MM.1S (cell line): ENCODE data around the gene ACO1.
A peak's percentile ranks its signal among the peaks of the same experiment; 100 is the strongest.

ENCODE experiments used
- DNase-seq: peaks from one replicate; pipeline ENCODE4 v3.0.0-alpha.2; 2015
- H2AFZ ChIP-seq: fragments of 300-600 bp; sonication (generic); 2 replicates; pipeline ENCODE4 v1.6.0; 2016; ENCODE audit warnings: antibody characterized with exemption, low read length
- H3F3A ChIP-seq: fragments of 300-600 bp; sonication (generic); 2 replicates; pipeline ENCODE4 v1.6.1; 2016; ENCODE audit warnings: mild to moderate bottlenecking, antibody characterized with exemption, low read length, moderate library complexity, mixed read lengths; ENCODE audit not compliant: insufficient read depth
- H3K27ac ChIP-seq: fragments of 300-600 bp; sonication (generic); 2 replicates; pipeline ENCODE4 v1.5.1; 2016; ENCODE audit warnings: mild to moderate bottlenecking, low read length
- H3K27me3 ChIP-seq: fragments of 300-600 bp; sonication (generic); replicated peaks from 2 replicates; pipeline ENCODE4 v1.6.0; 2016; ENCODE audit warnings: low read length; ENCODE audit not compliant: insufficient read depth
- H3K36me3 ChIP-seq: fragments of 300-600 bp; sonication (generic); replicated peaks from 2 replicates; pipeline ENCODE4 v1.6.1; 2016; ENCODE audit warnings: mild to moderate bottlenecking, low read length, mixed read lengths; ENCODE audit not compliant: insufficient read depth
- H3K4me1 ChIP-seq: fragments of 300-600 bp; sonication (generic); 2 replicates; pipeline ENCODE4 v1.6.1; 2016; ENCODE audit warnings: low read length, mixed read lengths
- H3K4me2 ChIP-seq: fragments of 300-600 bp; sonication (generic); 2 replicates; pipeline ENCODE4 v1.6.0; 2016; ENCODE audit warnings: low read depth, low read length
- H3K4me3 ChIP-seq: fragments of 300-600 bp; sonication (generic); 2 replicates; pipeline ENCODE4 v1.5.1; 2016; ENCODE audit warnings: low read length, mixed read lengths
- H3K79me2 ChIP-seq: fragments of 300-600 bp; sonication (generic); 2 replicates; pipeline ENCODE4 v1.6.1; 2016; ENCODE audit warnings: mixed run types, low read length, mixed read lengths
- H3K9ac ChIP-seq: fragments of 300-600 bp; sonication (generic); 2 replicates; pipeline ENCODE4 v1.6.1; 2016; ENCODE audit warnings: low read length, mixed read lengths
- H3K9me2 ChIP-seq: fragments of 300-600 bp; sonication (generic); replicated peaks from 2 replicates; pipeline ENCODE4 v1.6.1; 2016; ENCODE audit warnings: mild to moderate bottlenecking, low read length, mixed read lengths; ENCODE audit not compliant: insufficient read depth
- H3K9me3 ChIP-seq: fragments of 300-600 bp; sonication (generic); replicated peaks from 2 replicates; pipeline ENCODE4 v1.6.1; 2016; ENCODE audit warnings: mild to moderate bottlenecking, low read length, mixed read lengths; ENCODE audit not compliant: insufficient read depth
- H4K20me1 ChIP-seq: fragments of 300-600 bp; sonication (generic); 2 replicates; pipeline ENCODE4 v1.6.1; 2016; ENCODE audit warnings: mild to moderate bottlenecking, low read length, moderate library complexity, mixed read lengths; ENCODE audit not compliant: insufficient read depth
- EZH2 ChIP-seq: fragments of 300-600 bp; sonication (generic); optimal IDR thresholded peaks from 2 replicates; pipeline ENCODE3; 2017; ENCODE audit warnings: low read depth, mild to moderate bottlenecking, antibody characterized with exemption, low read length, mixed read lengths
- EZH2phosphoT487 ChIP-seq: fragments of 300-600 bp; sonication (generic); IDR thresholded peaks from 2 replicates; pipeline ENCODE4 v1.6.1; 2018; ENCODE audit warnings: antibody characterized with exemption, low read length
- TF ChIP-seq, protein P1 (sequence below): fragments of 300-600 bp; sonication (generic); IDR thresholded peaks from 2 replicates; pipeline ENCODE4 v1.5.1; 2016; ENCODE audit warnings: antibody characterized with exemption, low read length, mixed read lengths

Gene ACO1

DNA sequence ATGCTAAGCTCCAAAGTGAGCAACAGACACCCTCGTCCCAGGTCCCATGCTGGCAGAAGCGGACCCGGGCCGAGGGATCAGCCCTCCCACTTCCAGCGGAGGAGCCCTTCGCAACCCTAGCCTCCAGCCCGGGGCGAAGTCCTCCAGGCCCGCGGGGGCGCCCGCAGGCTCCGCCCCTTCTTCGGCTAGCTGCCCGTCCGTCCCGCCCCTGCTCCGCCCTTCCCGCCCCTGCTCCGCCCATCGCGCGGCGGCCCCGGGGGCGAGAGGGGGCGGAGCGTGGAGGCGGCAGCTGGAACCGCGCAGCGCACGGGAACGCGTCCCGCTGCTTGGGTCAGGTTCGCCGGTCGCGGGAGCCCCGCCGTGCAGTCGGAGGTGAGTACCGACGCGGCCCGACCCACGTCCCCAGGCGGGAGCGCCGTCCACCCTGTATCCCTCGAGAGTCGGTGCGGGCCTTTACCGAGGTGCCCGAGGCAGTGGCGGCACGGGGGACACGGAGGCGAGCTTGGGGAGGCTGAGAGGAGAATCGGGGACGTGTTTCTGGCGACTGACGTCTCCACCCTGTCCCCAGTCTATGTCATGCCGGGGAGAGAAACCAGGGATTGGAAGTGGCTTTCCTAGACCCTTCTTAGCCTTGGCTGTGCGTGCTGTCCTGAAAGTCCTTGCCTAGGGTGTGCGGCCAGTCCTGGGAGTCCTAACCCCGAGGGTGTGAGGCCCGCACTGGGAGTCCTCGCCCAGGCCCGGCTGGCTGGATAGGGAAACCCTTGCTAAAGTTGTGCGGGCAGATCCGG is at the start of gene ACO1:
ACO1 (plus strand) TSS at position 280 of the 788 bp plus-strand sequence. CDS start 20,864 bp downstream, outside the sequence.
- no peaks in the 10 kb centered on the region for H3K36me3 ChIP-seq
- peak within 1 kb of the TSS; percentile 83 for H3K4me2 ChIP-seq
- no peaks in the 10 kb centered on the region for H4K20me1 ChIP-seq
- peak; percentile 85 for DNase-seq
- no peaks in the 10 kb centered on the region for H3K9me3 ChIP-seq
- peaks cover 11% of the 10 kb centered on the region for H3K4me1 ChIP-seq
- no peaks in the 10 kb centered on the region for H3F3A ChIP-seq
- H3K27ac ChIP-seq, result no peak within 1 kb of the TSS
- peak within 1 kb of the TSS; percentile 89 for H3K4me3 ChIP-seq
- peak within 1 kb of the TSS; percentile 90 for H2AFZ ChIP-seq
- H3K9ac ChIP-seq, result peak within 1 kb of the TSS; percentile 57
- TF ChIP-seq, protein P1, sequence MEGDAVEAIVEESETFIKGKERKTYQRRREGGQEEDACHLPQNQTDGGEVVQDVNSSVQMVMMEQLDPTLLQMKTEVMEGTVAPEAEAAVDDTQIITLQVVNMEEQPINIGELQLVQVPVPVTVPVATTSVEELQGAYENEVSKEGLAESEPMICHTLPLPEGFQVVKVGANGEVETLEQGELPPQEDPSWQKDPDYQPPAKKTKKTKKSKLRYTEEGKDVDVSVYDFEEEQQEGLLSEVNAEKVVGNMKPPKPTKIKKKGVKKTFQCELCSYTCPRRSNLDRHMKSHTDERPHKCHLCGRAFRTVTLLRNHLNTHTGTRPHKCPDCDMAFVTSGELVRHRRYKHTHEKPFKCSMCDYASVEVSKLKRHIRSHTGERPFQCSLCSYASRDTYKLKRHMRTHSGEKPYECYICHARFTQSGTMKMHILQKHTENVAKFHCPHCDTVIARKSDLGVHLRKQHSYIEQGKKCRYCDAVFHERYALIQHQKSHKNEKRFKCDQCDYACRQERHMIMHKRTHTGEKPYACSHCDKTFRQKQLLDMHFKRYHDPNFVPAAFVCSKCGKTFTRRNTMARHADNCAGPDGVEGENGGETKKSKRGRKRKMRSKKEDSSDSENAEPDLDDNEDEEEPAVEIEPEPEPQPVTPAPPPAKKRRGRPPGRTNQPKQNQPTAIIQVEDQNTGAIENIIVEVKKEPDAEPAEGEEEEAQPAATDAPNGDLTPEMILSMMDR, result no peak
- no peak for TF ChIP-seq EZH2
- no peak for TF ChIP-seq EZH2phosphoT487
- H3K27me3 ChIP-seq, result peaks cover 7% of the 10 kb centered on the region; the same call in 1 of the 2 replicates
- H3K9me2 ChIP-seq, result no peaks in the 10 kb centered on the region
- 0 out of 2 replicates have a peak, but pooled peaks cover 4% of the 10 kb centered on the region for H3K79me2 ChIP-seq

DNA sequence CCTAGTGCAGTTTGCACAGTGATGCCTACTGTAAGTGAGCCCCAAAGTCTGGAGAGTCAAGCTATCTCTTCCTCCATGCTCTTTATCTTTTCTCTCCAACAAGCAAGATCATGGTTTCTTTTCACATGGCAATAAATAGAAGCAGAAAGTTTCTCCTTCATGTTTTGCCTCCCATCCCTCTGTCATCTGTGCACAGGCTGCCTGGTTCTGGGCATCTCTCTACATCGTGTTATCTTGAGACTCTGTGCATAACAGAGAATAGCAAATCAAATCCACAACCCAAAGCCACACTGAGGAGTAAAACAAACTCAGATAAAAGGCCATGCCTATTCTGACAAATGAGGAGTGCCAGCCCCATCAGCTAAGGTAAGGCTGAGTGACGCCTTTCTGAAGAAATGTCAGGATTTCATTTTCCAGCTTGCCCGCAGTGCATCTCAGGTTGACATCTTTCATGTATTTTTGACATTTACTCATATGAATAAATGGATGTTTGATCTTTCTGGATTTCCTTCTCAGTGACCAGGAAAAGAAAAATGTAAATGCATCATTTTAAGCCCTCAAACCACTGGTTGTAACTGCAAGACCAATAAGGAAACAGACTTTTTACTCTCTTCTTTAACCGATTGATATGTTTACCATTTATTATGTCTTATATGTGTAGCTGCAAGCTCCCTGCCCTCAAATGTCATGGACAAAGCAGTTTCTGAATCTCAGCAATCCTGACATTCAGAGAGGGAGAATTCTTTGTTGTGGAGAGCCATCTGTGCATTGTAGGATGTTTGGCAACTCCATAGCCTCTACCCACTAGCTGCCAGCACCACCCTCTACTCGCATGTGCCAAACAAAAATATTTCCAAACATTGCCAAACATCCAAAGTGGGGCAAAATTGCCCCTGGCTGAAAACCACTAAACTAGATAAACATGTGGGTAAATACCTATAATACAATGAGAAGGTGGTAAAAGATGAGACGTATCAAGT is 49.2 kb upstream of the ACO1 start:
- Histone ChIP-seq H2AFZ (no peak overlapping the region), H3K9me2 (no peaks in the 10 kb centered on the region), H3K4me2 (no peak overlapping the region), H3K4me1 (0 out of 2 replicates have a peak, but pooled peaks cover 6% of the 10 kb centered on the region), H3K9ac (no peak overlapping the region), H3K27me3 (no peaks in the 10 kb centered on the region), H3K4me3 (no peak overlapping the region), H3K9me3 (no peaks in the 10 kb centered on the region), H4K20me1 (no peaks in the 10 kb centered on the region), H3K36me3 (no peaks in the 10 kb centered on the region), H3F3A (no peaks in the 10 kb centered on the region), H3K27ac (no peak overlapping the region), H3K79me2 (no peaks in the 10 kb centered on the region)
- no peak for TF ChIP-seq EZH2
- TF ChIP-seq EZH2phosphoT487, result no peak
- TF ChIP-seq, protein P1, result no peak
- DNase-seq, result no peak

DNA sequence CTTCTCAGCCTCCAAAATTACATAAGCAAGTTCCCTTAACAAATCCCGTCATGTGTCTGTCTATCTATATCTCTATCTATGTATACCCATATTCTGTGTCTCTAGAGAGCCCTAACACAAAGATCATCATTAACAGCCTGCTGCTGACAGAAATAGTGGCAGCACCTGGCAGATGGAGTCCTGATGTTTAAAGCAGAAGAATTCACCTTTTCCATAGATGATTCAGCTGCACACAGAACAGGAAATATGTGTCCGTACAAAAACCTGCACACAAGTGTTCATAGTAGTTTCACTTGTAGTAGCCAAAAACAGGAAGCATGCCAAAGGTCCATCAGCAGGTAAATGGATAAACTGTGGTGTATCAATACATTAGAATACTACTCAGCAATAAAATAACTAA is 45.0 kb upstream of the ACO1 start:
- Histone ChIP-seq H3K27ac (no peak overlapping the region), H3K4me1 (0 out of 2 replicates have a peak, but pooled peaks cover 10% of the 10 kb centered on the region), H2AFZ (no peak overlapping the region), H3K9me3 (no peaks in the 10 kb centered on the region), H3K9ac (no peak overlapping the region), H3K79me2 (no peaks in the 10 kb centered on the region), H3K27me3 (no peaks in the 10 kb centered on the region), H3K36me3 (no peaks in the 10 kb centered on the region), H3K4me3 (no peak overlapping the region), H3F3A (no peaks in the 10 kb centered on the region), H3K4me2 (no peak overlapping the region), H4K20me1 (no peaks in the 10 kb centered on the region), H3K9me2 (no peaks in the 10 kb centered on the region)
- TF ChIP-seq EZH2phosphoT487 (no peak), EZH2 (no peak)
- TF ChIP-seq, protein P1, result no peak
- no peak for DNase-seq
